BJ (cell line): ENCODE data around the gene GOLM1. TPM values are rescaled to one million over a fixed set of nuclear protein-coding genes. Genes with fewer than 3 reads are reported as not detected.

Experiments used
- CTCF ChIA-PET: fragments of 350-600 bp; formaldehyde crosslinking; extraction: SDS; loops from one replicate; lab custom pipeline; 2021; ENCODE audit warnings: antibody characterized with exemption, inconsistent platforms; lab: Yijun Ruan, JAX
- POLR2A ChIA-PET: fragments of 300-600 bp; sonication (Branson Sonifier 250); formaldehyde crosslinking; extraction: SDS; loops from one replicate; lab custom pipeline; 2021; ENCODE audit warnings: antibody characterized with exemption; lab: Charles Lee
- DNase-seq: peaks from one replicate; pipeline ENCODE4 v3.0.0-alpha.2; 2011; ENCODE audit warnings: low read depth
- H3K27me3 ChIP-seq: 2 replicates; pipeline ENCODE4 v1.6.0; 2011; ENCODE audit warnings: low read length; ENCODE audit not compliant: control insufficient read depth, insufficient read depth
- H3K36me3 ChIP-seq: 2 replicates; pipeline ENCODE4 v1.5.1; 2011; ENCODE audit warnings: low read length; ENCODE audit not compliant: control insufficient read depth, insufficient read depth
- H3K4me3 ChIP-seq: 2 replicates; pipeline ENCODE4 v1.5.1; 2011; ENCODE audit warnings: low read depth, mild to moderate bottlenecking, control low read depth, low read length
- CTCF ChIP-seq: IDR thresholded peaks from 2 replicates; pipeline ENCODE4 v1.5.1; 2011; ENCODE audit warnings: low read depth, mild to moderate bottlenecking, control low read depth, inconsistent platforms, low read length, moderate library complexity; ENCODE audit not compliant: insufficient read depth
- polyA plus RNA-seq: library from polyadenylated mRNA; depleted of rRNA; stranded (reverse); fragments of >200 nt; gene quantifications from 2 replicates; pipeline ENCODE4 v1.2.3, GENCODE V29; 2011; rRNA removed
- small RNA-seq: library from RNA; depleted of rRNA; stranded (forward); fragments of <200 nt; gene quantifications from one replicate; pipeline ENCODE3, GENCODE V24; 2012; ENCODE audit warnings: low replicate concordance, low read depth; ENCODE audit not compliant: insufficient read length

The GOLM1 gene
- polyA plus RNA-seq, 1 experiment: 34.7 TPM

- TF ChIP-seq CTCF: no peak
- no peak for DNase-seq
- Histone ChIP-seq H3K4me3 (no peak overlapping the region), H3K36me3 (peaks cover 6% of the 10 kb centered on the region), H3K27me3 (no peaks in the 10 kb centered on the region)
- ChIA-PET POLR2A (no interaction called here), CTCF (no interaction called here)
Measured at GRCh38 chr9:85978496-85978895, 120.9 kb downstream of the GOLM1 start.

Small RNA genes lying within 50 kb of the gene (small RNA-seq; reads per million reads assigned to genes)
- not detected for gene AL161447.1

Other genes with a start within 250 kb of the GOLM1 start
- 9.8 and 16.0 TPM in 2 replicates for gene NAA35, start 158.4 kb downstream of the GOLM1 start, polyA plus RNA-seq
- gene C9orf153, start 160.1 kb upstream of the GOLM1 start, polyA plus RNA-seq: 0.09 TPM in 1 of 2 replicates, not detected in the other
- 15.6 and 34.5 TPM in 2 replicates for gene ISCA1, start 183.0 kb upstream of the GOLM1 start, polyA plus RNA-seq